ENCODE data around the gene FAM90A1.
"Not testable (repeated sequence)": the region's sequence is repeated elsewhere in the genome, so short reads cannot be mapped to it uniquely, and the experiment has no call there.

- TF ChIP-seq CTCF (IDR thresholded peaks at IDR 0.05); EZH2 (IDR thresholded peaks at IDR 0.05; ENCODE audit: borderline replicate concordance, insufficient read depth, low read depth, low read length, poor library complexity, severe bottlenecking): not testable (repeated sequence)
Observed at GRCh38 chr12:8223646-8224045, 3.8 kb downstream of the FAM90A1 start.

Measured in B cell (primary cell).